SK-N-SH (cell line): ENCODE measurements around the gene ADCY1.

Experiments
- CTCF ChIP-seq: fragments of 200-600 bp; sonication (generic); IDR thresholded peaks from 2 replicates; pipeline ENCODE4 v1.6.1; 2017; ENCODE audit warnings: antibody characterized with exemption, mild to moderate bottlenecking, moderate library complexity
- POLR2AphosphoS5 ChIP-seq: IDR thresholded peaks from 2 replicates; pipeline ENCODE4 v1.6.1; 2012; ENCODE audit warnings: low read depth, low read length
- REST ChIP-seq: IDR thresholded peaks from 2 replicates; pipeline ENCODE4 v1.6.1; 2012; ENCODE audit warnings: mild to moderate bottlenecking, low read depth, low read length, moderate library complexity
- YY1 ChIP-seq: IDR thresholded peaks from 2 replicates; pipeline ENCODE4 v1.4.0; 2012; ENCODE audit warnings: low read depth, mild to moderate bottlenecking
- ZBTB33 ChIP-seq: IDR thresholded peaks from 2 replicates; pipeline ENCODE4 v1.4.0; 2012; ENCODE audit warnings: low read depth, borderline replicate concordance

GRCh38 chr7:45653209-45653907 is 79.2 kb downstream of the ADCY1 start:
- TF ChIP-seq CTCF: no peak
- no peak for TF ChIP-seq REST
- no peak for TF ChIP-seq POLR2AphosphoS5
- no peak for TF ChIP-seq ZBTB33
- no peak for TF ChIP-seq YY1
